Measurements from ENCODE around the gene DIO3. TPM values are rescaled to one million over a fixed set of nuclear protein-coding genes. Genes with fewer than 3 reads are reported as not detected.

The DIO3 gene
- total RNA-seq, 2 donors from 2014 or later = 24.2 to 60.5 TPM

DNA sequence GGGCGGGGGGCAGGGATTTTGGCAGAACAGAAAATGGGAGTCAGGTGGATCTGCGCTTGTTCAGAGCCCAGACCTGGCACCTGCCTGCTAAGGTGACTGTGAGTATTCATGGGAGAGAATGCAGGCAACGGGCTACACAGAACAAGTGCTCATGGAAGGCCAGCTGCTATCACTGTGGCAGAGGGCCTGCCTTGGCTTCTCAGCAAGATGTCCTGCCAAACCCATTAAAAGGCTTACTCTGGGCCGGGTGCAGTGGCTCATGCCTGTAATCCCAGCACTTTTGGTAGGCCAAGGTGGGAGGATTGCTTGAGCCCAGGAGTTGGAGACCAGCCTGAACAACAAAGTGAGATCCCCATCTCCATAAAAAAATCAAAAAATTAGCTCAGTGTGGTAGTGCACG is 21.0 kb downstream of the DIO3 start:
- H3K36me3 Mint-ChIP-seq (ENCODE audit: low read depth) = no peaks in the 10 kb centered on the region
- Histone ChIP-seq H3K36me3 (ENCODE audit: control insufficient read depth, insufficient read depth, low read length) (no peaks in the 10 kb centered on the region), H3K9ac (ENCODE audit: extremely low read depth, low read length, poor library complexity, severe bottlenecking) (no peak overlapping the region), H3K4me3 (ENCODE audit: low read length) (no peak overlapping the region), H3K9me3 (ENCODE audit: control insufficient read depth, low read length) (no peaks in the 10 kb centered on the region), H3K27me3 (ENCODE audit: control insufficient read depth, insufficient read depth, low read length, poor library complexity, severe bottlenecking) (peaks cover 11% of the 10 kb centered on the region), H3K27ac (ENCODE audit: low read depth, low read length) (no peak overlapping the region), H3K4me1 (ENCODE audit: control insufficient read depth, insufficient read depth, low read length) (no peaks in the 10 kb centered on the region)
- H3K9me3 Mint-ChIP-seq = no peaks in the 10 kb centered on the region
- 61 to 93% methylated on average over 2 to 5 of the region's 5 CpGs for WGBS, 2 experiments (ENCODE audit: insufficient coverage in 1 of 2, insufficient read length in 1 of 2)
- H3K27ac Mint-ChIP-seq = no peak overlapping the region
- H3K4me1 Mint-ChIP-seq = no peaks in the 10 kb centered on the region
- no peak for DNase-seq
- no peak overlapping the region for H3K4me3 Mint-ChIP-seq
- TF ChIP-seq, protein P1, sequence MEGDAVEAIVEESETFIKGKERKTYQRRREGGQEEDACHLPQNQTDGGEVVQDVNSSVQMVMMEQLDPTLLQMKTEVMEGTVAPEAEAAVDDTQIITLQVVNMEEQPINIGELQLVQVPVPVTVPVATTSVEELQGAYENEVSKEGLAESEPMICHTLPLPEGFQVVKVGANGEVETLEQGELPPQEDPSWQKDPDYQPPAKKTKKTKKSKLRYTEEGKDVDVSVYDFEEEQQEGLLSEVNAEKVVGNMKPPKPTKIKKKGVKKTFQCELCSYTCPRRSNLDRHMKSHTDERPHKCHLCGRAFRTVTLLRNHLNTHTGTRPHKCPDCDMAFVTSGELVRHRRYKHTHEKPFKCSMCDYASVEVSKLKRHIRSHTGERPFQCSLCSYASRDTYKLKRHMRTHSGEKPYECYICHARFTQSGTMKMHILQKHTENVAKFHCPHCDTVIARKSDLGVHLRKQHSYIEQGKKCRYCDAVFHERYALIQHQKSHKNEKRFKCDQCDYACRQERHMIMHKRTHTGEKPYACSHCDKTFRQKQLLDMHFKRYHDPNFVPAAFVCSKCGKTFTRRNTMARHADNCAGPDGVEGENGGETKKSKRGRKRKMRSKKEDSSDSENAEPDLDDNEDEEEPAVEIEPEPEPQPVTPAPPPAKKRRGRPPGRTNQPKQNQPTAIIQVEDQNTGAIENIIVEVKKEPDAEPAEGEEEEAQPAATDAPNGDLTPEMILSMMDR (conservative IDR thresholded peaks at IDR 0.05) = no peak
- H3K27me3 Mint-ChIP-seq (ENCODE audit: insufficient read depth) = peaks cover 12% of the 10 kb centered on the region

DNA sequence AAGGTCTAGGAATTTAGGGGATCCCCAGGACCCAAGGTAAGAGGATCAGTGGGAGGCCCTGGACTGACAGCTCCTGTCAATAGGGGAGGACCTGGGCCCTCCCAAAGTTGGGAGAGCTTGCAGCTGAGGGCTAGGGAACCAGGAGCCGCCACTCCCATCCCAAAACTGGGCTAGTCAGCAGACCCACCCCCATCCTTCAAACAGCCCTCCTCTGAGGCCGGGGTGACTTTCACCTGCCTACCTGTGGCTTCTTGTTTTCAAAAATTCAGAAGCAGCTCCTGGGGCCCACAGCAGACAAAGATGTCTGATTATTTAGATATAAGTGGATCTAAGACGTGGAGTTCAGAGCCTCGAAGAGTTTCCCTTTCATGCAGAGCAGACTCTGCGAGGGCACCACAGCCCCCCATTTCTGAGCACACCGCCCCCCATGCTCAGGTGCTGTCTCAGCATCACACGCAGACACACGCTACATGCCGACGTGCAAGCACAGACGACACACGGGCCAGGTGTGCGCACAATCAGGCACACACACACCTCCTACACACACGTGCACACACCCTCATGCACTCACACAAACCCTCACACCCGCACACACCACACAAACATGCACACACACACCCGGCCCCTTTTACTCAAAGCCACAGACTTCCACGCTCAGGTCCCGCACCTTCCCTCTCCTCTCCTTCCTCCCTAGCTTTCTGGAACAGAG is 21.9 kb downstream of the DIO3 start:
- peaks cover 14% of the 10 kb centered on the region for H3K27me3 Mint-ChIP-seq (ENCODE audit: insufficient read depth)

DNA sequence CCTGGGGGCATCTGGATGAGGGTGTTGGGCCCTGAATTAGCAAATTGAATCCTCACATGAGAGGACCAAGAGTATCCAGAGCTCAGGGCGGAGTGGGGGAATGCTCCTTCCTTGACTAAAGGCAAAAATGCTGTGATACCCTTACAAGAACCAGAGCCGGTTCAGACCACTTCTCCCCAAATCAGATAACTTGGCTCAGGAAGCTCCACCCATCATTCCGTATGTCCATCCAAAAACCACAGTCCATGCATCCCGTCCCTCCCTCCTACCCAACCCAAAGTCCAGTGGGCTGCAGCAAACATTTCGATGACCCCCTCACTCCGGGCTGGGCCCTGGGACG is 22.4 kb downstream of the DIO3 start:
- Histone ChIP-seq H3K9ac (ENCODE audit: extremely low read depth, low read length, poor library complexity, severe bottlenecking) (no peak overlapping the region), H3K4me3 (ENCODE audit: low read length) (no peak overlapping the region), H3K4me1 (ENCODE audit: control insufficient read depth, insufficient read depth, low read length) (no peaks in the 10 kb centered on the region), H3K9me3 (ENCODE audit: control insufficient read depth, low read length) (no peaks in the 10 kb centered on the region), H3K36me3 (ENCODE audit: control insufficient read depth, insufficient read depth, low read length) (no peaks in the 10 kb centered on the region), H3K27ac (ENCODE audit: low read depth, low read length) (no peak overlapping the region), H3K27me3 (ENCODE audit: control insufficient read depth, insufficient read depth, low read length, poor library complexity, severe bottlenecking) (peaks cover 11% of the 10 kb centered on the region)
- no peak overlapping the region for H3K27ac Mint-ChIP-seq
- WGBS, 2 experiments (ENCODE audit: insufficient coverage in 1 of 2, insufficient read length in 1 of 2) = 92 to 100% methylated on average over 1 to 7 of the region's 7 CpGs
- H3K4me1 Mint-ChIP-seq = no peaks in the 10 kb centered on the region
- no peak overlapping the region for H3K4me3 Mint-ChIP-seq
- H3K27me3 Mint-ChIP-seq (ENCODE audit: insufficient read depth) = peaks cover 14% of the 10 kb centered on the region
- no peak for DNase-seq
- H3K9me3 Mint-ChIP-seq = no peaks in the 10 kb centered on the region
- TF ChIP-seq, protein P1 (conservative IDR thresholded peaks at IDR 0.05) = no peak
- no peaks in the 10 kb centered on the region for H3K36me3 Mint-ChIP-seq (ENCODE audit: low read depth)

More for the DNA sequence above, 21.9 kb downstream of the DIO3 start:
- H3K4me1 ChIP-seq (ENCODE audit: control insufficient read depth, insufficient read depth, low read length) = no peaks in the 10 kb centered on the region
- H3K9me3 ChIP-seq (ENCODE audit: control insufficient read depth, low read length) = no peaks in the 10 kb centered on the region
- H3K4me3 ChIP-seq (ENCODE audit: low read length) = no peak overlapping the region
- peaks cover 11% of the 10 kb centered on the region for H3K27me3 ChIP-seq (ENCODE audit: control insufficient read depth, insufficient read depth, low read length, poor library complexity, severe bottlenecking)
- H3K4me1 Mint-ChIP-seq = no peaks in the 10 kb centered on the region
- no peaks in the 10 kb centered on the region for H3K36me3 Mint-ChIP-seq (ENCODE audit: low read depth)
- no peak for DNase-seq
- no peak overlapping the region for H3K9ac ChIP-seq (ENCODE audit: extremely low read depth, low read length, poor library complexity, severe bottlenecking)
- H3K9me3 Mint-ChIP-seq = no peaks in the 10 kb centered on the region
- H3K27ac ChIP-seq (ENCODE audit: low read depth, low read length) = no peak overlapping the region
- no peaks in the 10 kb centered on the region for H3K36me3 ChIP-seq (ENCODE audit: control insufficient read depth, insufficient read depth, low read length)
- WGBS, 2 experiments (ENCODE audit: insufficient coverage in 1 of 2, insufficient read length in 1 of 2) = 88 to 92% methylated on average over 6 to 18 of the region's 18 CpGs
- TF ChIP-seq, protein P1 (conservative IDR thresholded peaks at IDR 0.05) = no peak
- H3K27ac Mint-ChIP-seq = no peak overlapping the region
- no peak overlapping the region for H3K4me3 Mint-ChIP-seq
